ENCODE data around the gene STC2.

The STC2 gene

GRCh38 chr5:173329491-173330337 is 1.5 kb upstream of the STC2 start:
- DNase-seq (ENCODE audit: low read depth): no peak

DNA sequence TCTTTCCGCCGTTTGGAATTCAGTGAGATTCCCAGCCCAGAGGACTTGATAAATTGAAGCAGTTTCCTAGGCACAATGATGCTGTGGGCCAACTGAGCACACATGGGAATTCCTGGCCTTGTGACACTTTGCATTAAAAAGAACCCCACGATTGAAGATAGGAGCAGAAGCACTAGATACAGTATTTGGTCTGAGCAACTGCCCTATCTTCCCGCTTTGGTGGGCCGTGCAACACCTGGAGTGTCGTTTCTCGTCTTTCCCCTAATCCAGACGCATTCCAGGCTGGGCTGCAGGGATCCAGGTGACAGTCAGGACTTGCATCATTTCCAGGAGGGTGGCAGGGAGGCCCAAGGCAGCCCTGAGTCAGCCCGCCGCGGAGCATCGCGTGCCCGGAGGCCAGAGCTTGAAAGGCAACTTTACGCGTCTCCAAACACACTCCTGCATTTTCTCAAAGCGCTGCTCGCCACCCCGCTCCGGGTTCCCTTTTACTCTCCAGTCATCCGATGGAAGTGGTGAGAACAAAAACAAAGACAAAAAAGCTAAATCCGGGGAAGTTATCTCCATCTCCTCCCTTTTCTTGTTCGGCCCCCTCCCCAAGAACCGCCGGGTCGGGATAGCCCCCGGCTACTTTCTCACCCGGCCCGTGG is 753 bp upstream of the STC2 start:
- DNase-seq (ENCODE audit: low read depth): no peak

DNA sequence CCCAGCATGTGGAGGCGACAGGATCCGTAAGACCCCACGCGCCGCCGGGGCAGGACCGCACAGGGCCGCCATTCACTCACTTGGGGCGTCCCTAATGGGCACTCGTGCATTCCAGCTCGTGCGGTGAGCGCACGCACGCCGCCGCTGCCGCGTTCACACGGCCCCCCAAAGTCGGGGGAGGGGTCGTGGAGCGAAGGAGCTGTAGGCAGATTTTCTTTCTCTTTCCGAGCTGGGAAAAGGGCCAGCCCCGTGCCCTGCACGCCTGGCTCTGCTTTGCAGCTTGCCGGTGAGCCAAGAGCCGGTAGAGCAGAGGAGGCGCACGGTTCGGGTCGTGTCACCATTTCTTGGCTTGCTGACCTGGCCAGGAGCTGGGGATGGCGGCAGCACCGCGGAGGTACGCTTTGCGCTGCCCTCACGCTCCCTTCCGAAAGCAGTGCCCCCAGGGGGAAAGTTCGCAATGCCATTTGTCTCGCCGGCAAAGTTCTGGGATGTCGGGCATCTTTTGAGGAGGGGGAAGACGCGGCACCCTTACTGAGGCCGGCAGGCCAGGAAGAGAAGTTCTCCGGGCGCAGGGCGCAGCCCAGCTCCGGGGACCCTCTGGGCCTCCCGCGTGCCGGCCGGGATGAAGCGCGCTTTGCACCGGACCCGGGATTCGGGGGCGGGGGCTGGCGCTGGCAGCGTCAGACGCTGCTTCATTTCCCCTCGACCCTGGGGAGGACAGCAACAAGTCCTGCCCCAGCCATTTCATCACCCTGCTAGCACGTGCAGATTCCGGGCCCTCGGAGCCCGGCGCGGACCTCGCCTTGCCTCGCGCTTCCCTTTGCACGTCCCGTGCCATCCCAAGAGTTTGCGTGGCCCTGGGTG is 898 bp downstream of the STC2 start:
- no peak for DNase-seq (ENCODE audit: low read depth)

DNA sequence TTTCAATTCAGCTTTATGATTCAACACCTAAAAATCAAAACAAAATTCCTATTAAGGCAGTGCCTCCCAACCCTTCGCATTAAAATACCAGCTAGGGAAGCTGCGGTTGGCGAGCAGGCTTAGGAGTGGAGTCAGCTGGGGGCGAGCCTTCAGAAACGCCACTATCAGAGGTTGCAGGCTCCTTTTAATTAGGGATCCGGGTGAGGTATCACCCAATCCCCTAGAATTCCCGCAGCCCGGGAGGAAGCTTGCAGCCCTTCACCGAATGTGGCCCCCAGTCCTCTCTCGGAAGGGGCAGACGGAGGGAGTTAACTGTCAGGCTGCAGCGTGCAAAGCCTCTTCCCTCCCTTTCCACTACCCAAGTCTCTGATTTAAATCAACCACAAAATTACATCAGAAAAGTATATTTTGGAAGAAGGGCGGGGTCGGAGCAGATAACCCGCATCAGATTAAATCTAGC is 1.7 kb downstream of the STC2 start:
- DNase-seq (ENCODE audit: low read depth): no peak

- DNase-seq (ENCODE audit: low read depth): no peak
Observed at GRCh38 chr5:173325091-173325698, 3.0 kb downstream of the STC2 start.

- DNase-seq (ENCODE audit: low read depth): no peak
Observed at GRCh38 chr5:173324115-173325001, 3.9 kb downstream of the STC2 start.

- DNase-seq (ENCODE audit: low read depth): no peak
Observed at GRCh38 chr5:173323799-173324114, 4.5 kb downstream of the STC2 start.

- no peak for DNase-seq (ENCODE audit: low read depth)
Observed at GRCh38 chr5:173323106-173323798, 5.0 kb downstream of the STC2 start.

DNA sequence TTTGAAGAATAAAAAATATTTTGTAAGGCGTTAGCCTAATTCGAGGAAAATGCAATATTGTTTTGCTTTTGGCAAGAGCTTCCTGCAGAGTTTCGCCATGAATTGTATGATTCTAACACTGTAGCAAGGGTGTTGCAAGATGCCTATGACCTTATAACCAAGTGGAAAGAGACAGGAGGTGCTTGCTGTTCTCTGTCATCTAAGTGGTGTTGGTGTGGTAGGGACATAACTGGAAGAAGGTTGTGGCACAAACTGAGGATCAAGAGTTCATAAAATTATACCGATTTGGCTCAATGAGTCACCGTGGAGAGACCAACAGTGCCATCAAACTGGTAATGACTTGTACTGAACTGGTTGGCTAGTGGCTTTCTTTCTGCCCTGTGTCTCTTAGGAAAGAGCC is 6.3 kb downstream of the STC2 start:
- DNase-seq (ENCODE audit: low read depth): no peak

- no peak for DNase-seq (ENCODE audit: low read depth)
Observed at GRCh38 chr5:173320259-173320658, 8.0 kb downstream of the STC2 start.

GRCh38 chr5:173319646-173320045 is 8.6 kb downstream of the STC2 start:
- no peak for DNase-seq (ENCODE audit: low read depth)

DNA sequence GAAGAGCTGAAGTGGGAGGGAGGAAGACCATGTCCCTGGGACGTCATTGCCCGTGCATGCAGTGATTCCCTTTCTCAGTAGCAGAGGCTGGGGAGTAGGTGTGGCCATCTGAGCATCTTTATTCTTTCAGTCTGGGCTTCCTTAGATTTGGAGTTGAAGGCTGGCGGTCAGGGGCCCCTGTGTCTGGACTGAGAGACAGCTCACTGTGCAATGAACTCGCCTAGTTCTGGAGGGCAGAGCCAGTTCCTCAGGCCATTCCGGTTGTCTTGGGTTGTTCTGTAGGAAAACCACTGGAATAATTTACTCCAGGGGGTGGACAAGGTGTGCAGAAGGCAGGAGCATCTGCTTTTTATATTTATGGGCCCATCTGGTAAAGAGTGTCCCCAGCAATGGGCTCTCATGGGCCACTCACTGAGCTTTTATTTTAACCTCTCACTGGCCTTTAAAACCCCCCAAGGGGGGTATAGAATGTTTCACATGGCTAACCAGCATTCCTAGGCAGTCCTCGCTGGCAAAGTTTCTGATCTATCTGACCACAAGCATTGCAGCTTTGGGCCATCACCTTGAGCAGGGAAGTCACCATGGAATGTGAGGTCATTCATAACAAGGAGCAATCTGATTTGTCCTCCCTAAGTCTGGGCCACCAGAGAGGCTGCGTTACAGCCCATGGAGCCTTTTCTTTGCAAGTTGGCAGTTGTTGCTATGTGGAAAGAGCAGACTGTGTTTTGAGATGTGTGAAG is 9.2 kb downstream of the STC2 start:
- no peak for DNase-seq (ENCODE audit: low read depth)

DNA sequence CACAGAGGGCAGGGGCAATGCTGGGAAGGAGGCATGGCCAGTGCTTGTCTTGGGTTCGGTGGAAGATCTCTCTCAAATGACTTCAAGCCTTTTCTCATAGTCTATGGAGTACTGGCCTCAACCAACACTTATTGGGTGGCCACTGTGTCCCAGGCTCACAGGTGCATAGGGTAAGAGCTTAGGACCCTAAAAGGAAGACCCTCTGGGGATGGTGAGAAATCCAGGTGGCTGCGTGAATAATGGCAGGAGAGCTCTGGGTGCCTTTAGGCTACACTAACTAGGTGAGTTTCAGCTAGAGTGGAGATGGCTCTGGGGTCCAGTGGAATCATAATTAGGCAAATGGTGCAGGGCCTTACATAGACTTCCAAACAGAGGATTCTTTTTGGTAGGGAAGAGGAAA is 9.9 kb downstream of the STC2 start:
- DNase-seq (ENCODE audit: low read depth): no peak

GRCh38 chr5:173317852-173318251 is 10.4 kb downstream of the STC2 start:
- DNase-seq (ENCODE audit: low read depth): no peak

DNA sequence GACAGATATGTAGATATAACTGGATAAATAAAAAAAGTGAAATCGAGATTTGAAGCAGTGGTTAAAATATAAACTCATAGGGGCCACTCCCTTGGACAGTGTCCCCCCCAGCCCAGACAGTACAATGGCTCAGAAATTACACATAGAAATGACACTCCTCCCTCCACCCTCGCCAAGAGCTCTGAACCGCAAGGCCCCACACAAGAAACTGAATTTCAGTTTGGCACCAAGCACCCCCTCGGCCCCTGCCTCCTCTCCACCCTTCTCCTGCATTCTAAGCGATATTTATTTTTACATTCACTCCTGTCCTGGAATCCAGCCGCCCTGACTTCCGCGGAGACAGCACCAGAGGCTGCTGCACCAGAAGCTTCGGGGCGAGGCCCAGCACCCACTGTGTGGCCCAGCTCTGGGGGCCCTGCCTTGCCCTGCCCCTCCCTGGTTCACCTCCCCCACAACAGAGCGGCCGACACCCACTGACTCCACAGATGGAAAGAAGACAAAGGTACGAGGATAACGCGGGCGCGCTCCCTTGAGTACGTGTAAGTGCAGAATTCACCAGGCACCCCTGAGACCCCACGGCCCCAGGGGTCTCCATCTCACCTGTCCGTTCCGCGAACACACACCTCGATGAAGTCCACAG is 11.0 kb downstream of the STC2 start:
- DNase-seq (ENCODE audit: low read depth): no peak

DNA sequence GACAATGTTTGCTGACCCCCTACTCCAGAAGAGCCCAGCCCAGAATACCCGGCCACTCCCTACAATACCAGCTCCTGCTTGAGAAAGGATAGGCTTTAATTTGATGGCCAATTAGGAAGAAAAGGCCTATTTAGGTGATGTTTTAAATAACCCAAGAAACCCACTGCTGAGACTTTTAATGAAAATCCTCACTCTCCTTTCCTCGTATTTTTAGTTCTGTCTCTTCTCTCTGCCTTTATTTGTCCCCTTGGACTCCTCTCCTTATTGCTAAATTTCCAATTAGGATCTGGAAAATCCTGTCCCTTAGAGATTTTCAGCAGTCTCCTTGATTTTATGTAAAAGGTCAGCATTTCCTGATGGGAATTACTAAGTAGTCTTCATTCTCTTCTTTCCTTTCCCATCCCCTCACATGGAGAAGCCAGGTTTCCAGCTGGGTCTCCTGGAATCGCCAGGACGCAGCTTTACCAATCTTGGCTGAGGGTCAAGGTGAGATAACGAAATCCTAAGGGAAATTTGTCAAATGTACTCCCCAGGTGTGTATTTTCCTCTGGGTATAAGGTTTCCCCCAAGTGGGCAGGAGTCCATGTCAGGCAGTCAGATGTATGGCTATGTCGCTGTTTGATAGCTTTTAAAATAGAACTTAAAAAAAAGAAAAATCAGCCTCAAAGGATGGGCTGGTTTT is 11.7 kb downstream of the STC2 start:
- no peak for DNase-seq (ENCODE audit: low read depth)

GRCh38 chr5:173315495-173316338 is 12.5 kb downstream of the STC2 start:
- no peak for DNase-seq (ENCODE audit: low read depth)

Measured in T follicular helper cell (primary cell).